HepG2 (cell line): Measurements from ENCODE around the gene PDE4D. TPM values are rescaled to one million over a fixed set of nuclear protein-coding genes. Genes with fewer than 3 reads are reported as not detected.

Experiments
- ATAC-seq: fragments of 200-7000 bp; cut with Tn5 transposase; 3 replicates; pipeline ENCODE4 v1.9.1; 2020; ENCODE audit warnings: mild to moderate bottlenecking, moderate library complexity
- BruUV-seq: library from RNA; stranded (reverse); fragments of 400-500 nt; replicated peaks from 2 replicates; lab custom pipeline; 2021; lab: Mats Ljungman, UMichigan
- CTCF ChIA-PET: fragments of 300-600 bp; formaldehyde crosslinking; extraction: SDS; loops from one replicate; lab custom pipeline; 2021; ENCODE audit warnings: low total read pairs, inconsistent platforms, low intra/inter-chr PET ratio; lab: Yijun Ruan, JAX
- POLR2A ChIA-PET: fragments of 350-600 bp; sonication (Branson Sonifier 250); formaldehyde crosslinking; loops from one replicate; lab custom pipeline; 2020; ENCODE audit warnings: antibody characterized with exemption, inconsistent platforms; lab: Yijun Ruan, JAX
- DNase-seq: peaks from one replicate; pipeline ENCODE4 v3.0.0-alpha.2; 2015; ENCODE audit warnings: low spot score
- FAIRE-seq: peaks from 3 replicates; lab custom pipeline; 2011; peaks lifted over from hg19 to GRCh38; lab: Jason Lieb, UNC
- H2AFZ ChIP-seq: one replicate; pipeline ENCODE4 v1.6.1; 2011; ENCODE audit warnings: low read length, inconsistent platforms
- H3K27ac ChIP-seq: fragments of 300-600 bp; 3 replicates; pipeline ENCODE4 v1.8.0; 2011; ENCODE audit warnings: mixed run types, mild to moderate bottlenecking, mixed read lengths, low read length, inconsistent platforms; ENCODE audit not compliant: insufficient read depth; ENCODE audit errors: extremely low read length
- H3K27me3 ChIP-seq, 2 experiments: fragments of 200-600 bp in 1 of 2; 2 replicates in 1 of 2; 3 replicates in 1 of 2; pipeline versions ENCODE4 v1.6.0 to v1.8.0; 2011; ENCODE audit warnings: low read length in 2 of 2, mild to moderate bottlenecking in 2 of 2, moderate library complexity in 2 of 2, inconsistent platforms in 1 of 2; ENCODE audit not compliant: insufficient read depth in 2 of 2, control insufficient read depth in 1 of 2
- H3K36me3 ChIP-seq, 2 experiments: fragments of 200-600 bp in 1 of 2; replicated peaks in 1 of 2; 2 replicates in 1 of 2; 3 replicates in 1 of 2; pipeline versions ENCODE4 v1.5.1 to v1.8.0; 2011; ENCODE audit warnings: low read length in 2 of 2, inconsistent platforms in 1 of 2; ENCODE audit not compliant: insufficient read depth in 2 of 2, control insufficient read depth in 1 of 2
- H3K4me1 ChIP-seq: 2 replicates; pipeline ENCODE4 v1.5.1; 2012; ENCODE audit warnings: low read length, inconsistent platforms; ENCODE audit not compliant: insufficient read depth
- H3K4me2 ChIP-seq: 2 replicates; pipeline ENCODE4 v1.6.0; 2011; ENCODE audit warnings: low read depth, low read length, inconsistent platforms
- H3K4me3 ChIP-seq, 3 experiments: fragments of 200-600 bp in 1 of 3; sonication (generic), shearing (Covaris generic) in 1 of 3; replicated peaks in 1 of 3; 2 replicates each; pipeline ENCODE4 v1.5.1; 2011 to 2016; ENCODE audit warnings: low read length in 3 of 3, inconsistent platforms in 2 of 3, low read depth in 2 of 3, mild to moderate bottlenecking in 2 of 3, control low read depth in 1 of 3, mixed read lengths in 1 of 3; ENCODE audit not compliant: insufficient read depth in 1 of 3
- H3K79me2 ChIP-seq: one replicate; pipeline ENCODE4 v1.6.1; 2011; ENCODE audit warnings: low read length, inconsistent platforms; ENCODE audit not compliant: insufficient read depth
- H3K9ac ChIP-seq: 2 replicates; pipeline ENCODE4 v1.6.0; 2011; ENCODE audit warnings: mild to moderate bottlenecking, low read depth, low read length, inconsistent platforms; ENCODE audit not compliant: insufficient read depth
- H3K9me3 ChIP-seq: 2 replicates; pipeline ENCODE4 v1.5.1; 2012; ENCODE audit warnings: mild to moderate bottlenecking, low read length
- H4K20me1 ChIP-seq: 2 replicates; pipeline ENCODE4 v1.6.0; 2011; ENCODE audit warnings: inconsistent platforms, mild to moderate bottlenecking, low read length, moderate library complexity; ENCODE audit not compliant: insufficient read depth
- DPF2 ChIP-seq: sonication (generic); formaldehyde crosslinking; IDR thresholded peaks from 2 replicates; pipeline ENCODE4 v1.4.0; 2020; ENCODE audit warnings: mild to moderate bottlenecking, low read depth, missing genetic modification reagents, borderline replicate concordance
- FIP1L1 ChIP-seq: fragments of 200-400 bp; formaldehyde crosslinking; IDR thresholded peaks from 2 replicates; pipeline ENCODE4 v1.6.1; 2018; ENCODE audit warnings: low read depth, mild to moderate bottlenecking, low read length, moderate library complexity, borderline replicate concordance; ENCODE audit not compliant: insufficient read depth
- MLX ChIP-seq: IDR thresholded peaks from 2 replicates; pipeline ENCODE4 v1.6.1; 2016
- ZNF138 ChIP-seq: sonication (generic); formaldehyde crosslinking; IDR thresholded peaks from 2 replicates; pipeline ENCODE4 v1.5.0; 2020; ENCODE audit warnings: mild to moderate bottlenecking, low read depth, missing genetic modification reagents
- WGBS: methylation state at CpG from one replicate; pipeline ENCODE4 v1.1.6; 2017; ENCODE audit warnings: low lambda C conversion rate; 5-methylcytosine and 5-hydroxymethylcytosine counted together
- in situ Hi-C: cut with HindIII; loops from 2 replicates; pipeline ENCODE4 v1.10.0; 2017; ENCODE audit warnings: low pct_unique_long_range_greater_than_20kb; ENCODE audit not compliant: extremely low pct_ligation_motif_present
- intact Hi-C: fragments of 100-400 bp; cut with micrococcal nuclease; formaldehyde crosslinking; loops from one replicate; pipeline ENCODE4 v1.10.0; 2022; ENCODE audit not compliant: unreplicated experiment
- polyA plus RNA-seq, 8 experiments: library from polyadenylated mRNA; depleted of rRNA in 3 of 8; stranded (reverse) in 7 of 8; unstranded in 1 of 8; fragments of >200 nt; fragmentation: Illumina TruSeq in 4 of 8; extraction: Trizol in 4 of 8; gene quantifications; 2 replicates each; pipeline versions ENCODE4 v1.2.1 to v1.2.3, GENCODE V29; 2011 to 2016; ENCODE audit warnings: low read depth in 4 of 8, missing spikeins in 1 of 8, mixed read lengths in 1 of 8; ENCODE audit not compliant: insufficient read depth in 1 of 8
- total RNA-seq, 5 experiments: library from RNA; depleted of rRNA; stranded (reverse); fragments of >200 nt; fragmentation: Illumina TruSeq; extraction: Trizol; gene quantifications; 2 replicates each; pipeline ENCODE4 v1.2.3, GENCODE V29; 2016; ENCODE audit warnings: low read depth in 1 of 5
- TF ChIP-seq, protein P1 (sequence below), 2 experiments: sonication (generic) in 1 of 2; formaldehyde crosslinking in 1 of 2; IDR thresholded peaks; 2 replicates each; pipeline versions ENCODE4 v1.4.0 to v1.6.1; 2018 to 2020; ENCODE audit warnings: missing genetic modification reagents in 2 of 2, borderline replicate concordance in 1 of 2, low read depth in 1 of 2, mild to moderate bottlenecking in 1 of 2, missing biosample characterization in 1 of 2
- TF ChIP-seq, protein P2 (sequence below): sonication (generic); formaldehyde crosslinking; IDR thresholded peaks from 2 replicates; pipeline ENCODE4 v1.4.0; 2020; ENCODE audit warnings: low read depth, missing genetic modification reagents

Gene PDE4D
- total and polyA plus RNA-seq, 2 of the 13 experiments (the other 11 are each of a cell fraction or from before 2014, with no cell fraction given): 7.0 to 12.2 TPM

GRCh38 chr5:59149271-59149670 is 744.3 kb downstream of the PDE4D start (continued):
- no peak for TF ChIP-seq ZNF138 (CRISPR knock-in tag)

DNA sequence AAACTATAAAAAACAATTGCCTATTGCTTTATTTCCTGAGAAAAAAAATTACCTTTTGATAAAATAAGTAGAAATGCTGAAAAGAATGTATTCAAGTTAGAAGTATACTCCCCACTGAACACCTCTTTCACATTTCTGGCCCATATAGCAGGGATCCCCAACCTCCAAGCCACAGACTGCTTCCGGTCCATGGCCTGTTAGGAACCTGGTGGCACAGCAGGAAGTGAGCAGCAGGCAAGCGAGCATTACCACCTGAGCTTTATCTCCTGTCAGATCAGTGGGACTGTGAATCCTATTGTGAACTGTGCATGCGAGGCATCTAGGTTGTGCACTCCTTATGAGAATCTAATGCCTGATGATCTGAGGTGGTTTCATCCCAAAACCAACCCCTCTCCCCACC is 746.8 kb downstream of the PDE4D start:
- no peak overlapping the region for H2AFZ ChIP-seq
- no peaks in the 10 kb centered on the region for H3K27me3 ChIP-seq
- intact Hi-C loops (no loop called here), in situ Hi-C loops (no loop called here)
- no peaks in the 10 kb centered on the region for H3K36me3 ChIP-seq
- H4K20me1 ChIP-seq: no peaks in the 10 kb centered on the region
- H3K9me3 ChIP-seq: no peaks in the 10 kb centered on the region
- peaks cover 9% of the 10 kb centered on the region; the same call in 1 of the 2 replicates for H3K4me1 ChIP-seq
- FAIRE-seq (no peak), DNase-seq (no peak), ATAC-seq (no peak)
- CTCF ChIA-PET: no interaction called here
- no peak overlapping the region for H3K4me2 ChIP-seq
- 79% methylated on average over 2 of the region's 3 CpGs for WGBS
- POLR2A ChIA-PET: no interaction called here
- H3K4me3 ChIP-seq: no peak overlapping the region
- no peak overlapping the region for H3K9ac ChIP-seq
- BruUV-seq: no TSS peak
- no peak overlapping the region for H3K27ac ChIP-seq
- TF ChIP-seq FIP1L1 (no peak), DPF2 (CRISPR knock-in tag) (no peak), MLX (CRISPR knock-in tag) (no peak)
- TF ChIP-seq, protein P1, sequence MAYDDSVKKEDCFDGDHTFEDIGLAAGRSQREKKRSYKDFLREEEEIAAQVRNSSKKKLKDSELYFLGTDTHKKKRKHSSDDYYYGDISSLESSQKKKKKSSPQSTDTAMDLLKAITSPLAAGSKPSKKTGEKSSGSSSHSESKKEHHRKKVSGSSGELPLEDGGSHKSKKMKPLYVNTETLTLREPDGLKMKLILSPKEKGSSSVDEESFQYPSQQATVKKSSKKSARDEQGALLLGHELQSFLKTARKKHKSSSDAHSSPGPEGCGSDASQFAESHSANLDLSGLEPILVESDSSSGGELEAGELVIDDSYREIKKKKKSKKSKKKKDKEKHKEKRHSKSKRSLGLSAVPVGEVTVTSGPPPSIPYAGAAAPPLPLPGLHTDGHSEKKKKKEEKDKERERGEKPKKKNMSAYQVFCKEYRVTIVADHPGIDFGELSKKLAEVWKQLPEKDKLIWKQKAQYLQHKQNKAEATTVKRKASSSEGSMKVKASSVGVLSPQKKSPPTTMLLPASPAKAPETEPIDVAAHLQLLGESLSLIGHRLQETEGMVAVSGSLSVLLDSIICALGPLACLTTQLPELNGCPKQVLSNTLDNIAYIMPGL (CRISPR knock-in tag; IDR thresholded peaks at IDR 0.05; ENCODE audit: borderline replicate concordance in 1 of 2, low read depth in 1 of 2): no peak
- TF ChIP-seq, protein P2, sequence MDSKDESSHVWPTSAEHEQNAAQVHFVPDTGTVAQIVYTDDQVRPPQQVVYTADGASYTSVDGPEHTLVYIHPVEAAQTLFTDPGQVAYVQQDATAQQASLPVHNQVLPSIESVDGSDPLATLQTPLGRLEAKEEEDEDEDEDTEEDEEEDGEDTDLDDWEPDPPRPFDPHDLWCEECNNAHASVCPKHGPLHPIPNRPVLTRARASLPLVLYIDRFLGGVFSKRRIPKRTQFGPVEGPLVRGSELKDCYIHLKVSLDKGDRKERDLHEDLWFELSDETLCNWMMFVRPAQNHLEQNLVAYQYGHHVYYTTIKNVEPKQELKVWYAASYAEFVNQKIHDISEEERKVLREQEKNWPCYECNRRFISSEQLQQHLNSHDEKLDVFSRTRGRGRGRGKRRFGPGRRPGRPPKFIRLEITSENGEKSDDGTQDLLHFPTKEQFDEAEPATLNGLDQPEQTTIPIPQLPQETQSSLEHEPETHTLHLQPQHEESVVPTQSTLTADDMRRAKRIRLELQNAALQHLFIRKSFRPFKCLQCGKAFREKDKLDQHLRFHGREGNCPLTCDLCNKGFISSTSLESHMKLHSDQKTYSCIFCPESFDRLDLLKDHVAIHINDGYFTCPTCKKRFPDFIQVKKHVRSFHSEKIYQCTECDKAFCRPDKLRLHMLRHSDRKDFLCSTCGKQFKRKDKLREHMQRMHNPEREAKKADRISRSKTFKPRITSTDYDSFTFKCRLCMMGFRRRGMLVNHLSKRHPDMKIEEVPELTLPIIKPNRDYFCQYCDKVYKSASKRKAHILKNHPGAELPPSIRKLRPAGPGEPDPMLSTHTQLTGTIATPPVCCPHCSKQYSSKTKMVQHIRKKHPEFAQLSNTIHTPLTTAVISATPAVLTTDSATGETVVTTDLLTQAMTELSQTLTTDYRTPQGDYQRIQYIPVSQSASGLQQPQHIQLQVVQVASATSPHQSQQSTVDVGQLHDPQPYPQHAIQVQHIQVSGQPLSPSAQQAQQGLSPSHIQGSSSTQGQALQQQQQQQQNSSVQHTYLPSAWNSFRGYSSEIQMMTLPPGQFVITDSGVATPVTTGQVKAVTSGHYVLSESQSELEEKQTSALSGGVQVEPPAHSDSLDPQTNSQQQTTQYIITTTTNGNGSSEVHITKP (CRISPR knock-in tag): no peak
- TF ChIP-seq, all 625 proteins: peak for 0
- no peaks in the 10 kb centered on the region for H3K79me2 ChIP-seq
